HG03060 (cell line): ENCODE measurements around the gene ATP1A1.

Experiments used
- ATAC-seq: cut with Tn5 transposase; IDR thresholded peaks from one replicate; pipeline ENCODE4 v1.9.1; 2021; ENCODE audit warnings: low read depth, moderate number of reproducible peaks; ENCODE audit not compliant: unreplicated experiment

Gene ATP1A1

DNA sequence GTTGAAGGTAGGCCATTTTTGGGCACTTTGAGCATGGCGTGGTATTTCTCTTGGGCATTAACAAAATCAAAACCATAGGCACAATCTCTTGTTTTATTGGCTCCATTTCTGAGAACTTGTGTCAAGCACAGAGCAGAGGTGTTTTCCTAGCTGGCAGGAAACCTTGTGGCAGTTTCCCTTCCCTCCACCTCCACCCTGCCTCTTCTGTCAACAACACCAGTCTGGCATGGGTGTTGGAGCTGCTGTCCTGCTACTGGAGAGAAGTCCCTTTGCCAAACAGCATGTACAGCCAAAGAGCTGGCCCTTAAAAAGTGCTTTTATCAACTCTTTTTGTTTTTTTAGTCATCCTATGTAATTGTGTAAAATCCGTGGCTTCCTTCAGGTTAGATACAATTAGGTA, 16.0 kb downstream of the ATP1A1 start:
- ATAC-seq = no peak

DNA sequence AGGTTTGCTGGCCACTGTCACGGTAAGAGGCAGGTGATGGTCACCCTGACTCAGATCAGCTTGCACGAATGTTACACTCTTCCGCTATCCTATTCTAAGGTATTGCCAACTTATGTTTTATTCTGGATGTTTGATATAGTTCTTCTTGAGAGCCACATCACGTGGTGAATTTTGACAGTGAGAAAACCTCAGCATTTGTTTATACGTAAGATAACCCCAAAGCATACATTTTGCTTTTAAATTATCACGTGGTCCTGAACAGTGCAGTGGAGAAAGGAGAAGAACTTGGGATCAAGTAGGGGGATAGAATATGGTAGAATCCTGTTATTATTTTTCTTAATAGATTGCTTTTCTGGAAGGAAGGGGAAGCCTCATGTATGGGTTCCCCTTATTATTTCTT, 16.6 kb downstream of the ATP1A1 start:
- no peak for ATAC-seq

DNA sequence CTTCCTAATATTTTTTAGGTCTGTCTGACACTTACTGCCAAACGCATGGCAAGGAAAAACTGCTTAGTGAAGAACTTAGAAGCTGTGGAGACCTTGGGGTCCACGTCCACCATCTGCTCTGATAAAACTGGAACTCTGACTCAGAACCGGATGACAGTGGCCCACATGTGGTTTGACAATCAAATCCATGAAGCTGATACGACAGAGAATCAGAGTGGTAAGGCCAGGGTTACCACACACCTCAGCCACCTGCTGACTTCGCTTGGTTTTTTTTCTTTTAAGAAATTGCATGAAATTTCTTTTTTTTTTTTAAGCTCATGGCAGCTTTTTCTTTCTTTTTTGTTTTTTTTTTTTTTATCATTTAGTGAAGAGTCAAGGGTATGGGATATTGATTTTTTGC, 17.2 kb downstream of the ATP1A1 start:
- ATAC-seq = peak; percentile 70

- ATAC-seq = no peak
Measured at GRCh38 chr1:116391185-116391584, 18.1 kb downstream of the ATP1A1 start.

DNA sequence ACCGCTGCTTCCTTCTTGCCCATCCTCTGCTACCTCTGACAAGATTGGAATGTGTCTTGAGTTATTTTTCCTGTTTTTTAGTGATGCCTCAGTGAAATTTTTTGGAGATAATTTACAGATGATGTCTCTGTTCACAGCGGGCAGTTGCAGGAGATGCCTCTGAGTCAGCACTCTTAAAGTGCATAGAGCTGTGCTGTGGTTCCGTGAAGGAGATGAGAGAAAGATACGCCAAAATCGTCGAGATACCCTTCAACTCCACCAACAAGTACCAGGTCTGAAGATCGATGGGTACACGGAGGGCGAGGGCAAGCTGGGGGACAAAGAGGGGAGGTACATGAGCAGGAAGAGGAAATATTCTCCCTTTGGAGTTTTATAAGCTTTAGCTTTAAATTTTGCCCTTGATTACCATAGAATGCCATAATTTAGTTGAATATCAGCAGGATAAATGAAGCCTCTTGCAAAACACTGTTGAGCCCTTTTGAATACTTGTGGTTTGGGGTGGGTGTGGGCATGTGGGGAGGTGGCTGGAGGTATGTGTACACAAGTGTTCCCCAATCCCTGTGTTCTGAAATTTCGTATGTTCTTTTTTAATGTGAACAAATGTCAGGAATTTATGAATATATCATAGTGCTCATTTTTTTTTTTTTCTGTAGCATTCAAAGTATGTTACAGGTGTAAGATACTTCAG, 19.8 kb downstream of the ATP1A1 start:
- ATAC-seq = no peak

- ATAC-seq = no peak
Measured at GRCh38 chr1:116393792-116394191, 20.7 kb downstream of the ATP1A1 start.

DNA sequence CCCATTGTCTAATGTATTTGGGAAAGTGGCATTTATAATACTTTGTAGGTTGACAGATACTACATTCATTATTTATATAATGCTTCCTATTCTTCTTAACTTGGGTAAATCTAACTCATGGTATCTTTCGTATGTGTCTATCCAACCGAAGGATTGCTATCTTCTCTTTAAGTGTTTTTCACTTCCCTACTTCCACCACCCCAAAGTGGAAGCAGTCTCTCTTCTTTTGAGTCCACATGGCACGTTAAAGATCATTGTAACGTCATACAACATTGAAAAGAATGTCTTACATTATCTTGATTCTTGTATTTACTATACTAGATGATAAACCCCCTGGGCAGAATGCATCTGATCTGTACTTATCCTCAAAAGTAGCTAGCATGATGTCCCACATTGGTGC, 21.2 kb downstream of the ATP1A1 start:
- ATAC-seq = no peak

DNA sequence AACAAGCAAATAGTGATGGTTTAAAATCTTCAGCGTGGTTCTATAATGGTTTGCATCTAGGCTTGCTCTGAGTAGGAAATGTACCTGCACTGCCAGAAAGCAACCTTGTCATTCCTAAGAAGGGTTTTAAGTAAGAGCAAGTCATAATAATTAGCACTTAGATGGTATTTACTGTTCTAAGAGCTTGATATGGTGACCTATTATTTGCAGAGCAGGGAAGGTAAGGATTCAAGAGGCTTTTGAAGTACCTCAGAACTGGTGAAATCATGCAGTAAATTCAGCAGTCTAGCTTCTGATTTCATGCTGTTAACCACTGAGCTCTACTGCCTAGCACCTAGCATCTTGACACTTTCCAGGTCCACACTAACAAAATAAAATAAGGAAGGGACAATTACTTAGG, 23.7 kb downstream of the ATP1A1 start:
- no peak for ATAC-seq

GRCh38 chr1:116397728-116398127, 24.7 kb downstream of the ATP1A1 start:
- ATAC-seq = no peak

DNA sequence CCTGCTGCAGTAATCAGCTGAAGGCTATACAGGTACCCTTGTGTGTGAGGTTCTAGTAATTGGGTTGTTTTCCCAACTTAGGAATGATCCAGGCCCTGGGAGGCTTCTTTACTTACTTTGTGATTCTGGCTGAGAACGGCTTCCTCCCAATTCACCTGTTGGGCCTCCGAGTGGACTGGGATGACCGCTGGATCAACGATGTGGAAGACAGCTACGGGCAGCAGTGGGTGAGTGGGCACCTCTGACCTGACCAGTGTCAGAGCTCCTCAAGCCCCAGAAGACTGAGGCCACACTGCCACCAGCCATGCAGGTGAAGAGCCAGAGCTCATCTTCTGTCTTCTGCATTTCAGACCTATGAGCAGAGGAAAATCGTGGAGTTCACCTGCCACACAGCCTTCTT, 27.7 kb downstream of the ATP1A1 start:
- no peak for ATAC-seq

DNA sequence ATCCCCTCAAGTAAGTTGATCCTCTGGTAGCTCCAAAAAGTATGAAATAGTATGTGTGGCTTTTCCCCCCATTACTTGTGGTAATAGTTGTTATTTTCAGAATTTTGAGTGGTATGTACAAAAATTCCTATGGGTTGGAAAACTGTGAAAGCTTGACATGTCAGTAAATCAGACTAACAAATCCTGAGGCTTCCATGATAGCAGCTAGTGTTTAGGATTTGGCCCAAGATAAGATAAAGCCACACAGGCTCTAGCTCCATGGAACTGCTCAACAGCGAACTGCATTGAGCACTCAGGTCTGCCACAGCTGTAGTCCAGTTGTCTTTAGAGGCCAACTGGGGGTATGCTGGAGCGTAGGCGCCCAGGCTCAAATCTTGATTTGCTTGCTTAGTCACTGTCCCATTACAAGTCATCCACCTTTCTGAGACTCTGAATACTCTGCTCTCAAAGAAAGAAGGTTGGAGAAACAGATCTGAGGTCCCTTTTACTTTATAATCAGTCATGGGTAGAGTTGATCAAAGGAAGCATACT, 28.7 kb downstream of the ATP1A1 start:
- no peak for ATAC-seq

DNA sequence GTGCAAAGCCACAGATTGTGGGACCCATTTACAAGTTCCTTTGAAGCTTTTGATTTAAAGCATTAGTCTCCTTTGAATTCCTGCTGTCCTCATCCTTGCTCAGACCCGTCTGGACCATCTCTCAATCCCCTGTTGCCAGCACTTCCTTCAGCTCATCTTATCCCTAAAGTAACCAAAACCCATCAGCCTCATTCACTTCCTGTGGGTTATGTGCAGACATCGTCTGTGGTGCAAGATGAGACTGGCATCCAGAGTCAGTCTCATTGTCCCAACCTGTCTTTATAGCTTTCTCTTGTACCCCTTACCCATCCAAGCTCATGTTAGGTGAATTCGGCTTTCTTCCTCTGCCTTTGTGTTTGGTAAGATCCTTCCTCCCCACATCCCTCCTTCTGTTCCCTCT, 29.3 kb downstream of the ATP1A1 start:
- ATAC-seq = no peak

DNA sequence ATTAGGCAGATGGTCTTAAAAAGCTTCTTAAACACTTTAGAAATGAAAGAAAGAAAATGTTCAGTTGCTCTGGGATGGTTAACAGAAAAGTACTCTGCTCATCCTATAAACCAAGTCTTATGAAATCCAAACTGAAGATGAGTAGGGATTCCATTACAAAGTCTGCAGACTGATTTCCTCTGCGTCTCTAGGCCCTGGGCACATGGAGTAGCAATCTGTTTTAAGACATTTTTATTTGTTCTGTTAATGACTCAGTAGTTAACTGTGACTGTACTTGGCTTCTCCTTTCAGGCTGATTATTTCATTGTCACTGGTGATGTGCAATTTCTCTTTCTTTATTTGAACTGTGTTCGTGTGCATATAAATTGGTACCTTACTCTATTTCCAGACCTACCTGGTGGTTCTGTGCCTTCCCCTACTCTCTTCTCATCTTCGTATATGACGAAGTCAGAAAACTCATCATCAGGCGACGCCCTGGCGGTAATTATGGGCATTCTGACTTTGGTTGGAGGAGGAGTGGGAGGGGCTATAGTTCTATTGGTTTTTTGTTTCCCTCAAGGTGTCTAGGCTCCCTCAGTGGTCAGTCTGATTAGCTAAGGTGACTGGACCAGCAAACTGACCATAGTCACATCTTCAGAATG, 30.6 kb downstream of the ATP1A1 start:
- no peak for ATAC-seq

GRCh38 chr1:116404699-116405098, 31.7 kb downstream of the ATP1A1 start:
- ATAC-seq = no peak

DNA sequence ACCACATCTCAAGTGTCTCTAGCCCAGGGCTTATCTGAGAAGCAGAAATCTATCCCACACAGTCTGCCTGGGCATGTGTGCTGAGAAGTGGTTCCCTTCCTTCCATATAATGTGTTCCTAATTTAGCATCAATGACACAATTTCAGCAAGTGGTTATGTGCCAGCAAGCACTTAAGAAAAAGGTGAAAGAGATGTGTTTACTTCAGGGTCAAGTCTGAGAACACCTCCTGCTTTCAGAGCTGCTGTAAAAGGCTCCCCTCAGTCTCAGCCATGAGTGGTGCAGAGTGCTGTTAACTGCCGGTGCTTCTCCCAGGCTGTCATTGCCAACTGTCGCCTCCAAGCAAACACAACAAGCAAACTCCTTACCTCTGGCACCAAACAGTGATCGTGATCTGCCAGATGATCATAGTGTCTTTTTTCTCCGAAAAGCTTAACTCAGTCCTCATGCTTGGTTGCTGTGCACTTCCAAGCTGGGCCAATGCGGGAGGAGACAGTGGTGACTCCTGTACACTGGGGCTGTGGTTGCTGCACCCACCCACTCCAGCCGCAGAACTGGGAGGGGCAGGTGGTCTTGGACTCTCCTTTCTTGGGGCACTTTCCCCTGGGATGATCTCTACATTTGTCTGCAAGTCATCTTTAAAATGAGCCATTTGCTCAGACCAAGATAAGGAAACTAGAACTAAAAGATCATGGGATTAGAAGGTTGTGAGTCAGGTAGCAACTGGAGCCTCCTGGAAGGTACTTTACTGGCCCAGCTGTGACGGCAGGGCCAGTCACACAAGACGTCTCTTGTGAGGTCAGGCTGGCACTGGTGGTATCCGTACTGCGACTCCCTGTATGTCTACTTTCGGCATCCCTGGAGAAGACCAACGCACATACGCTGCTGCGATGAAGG, 32.4 kb downstream of the ATP1A1 start:
- ATAC-seq = no peak

DNA sequence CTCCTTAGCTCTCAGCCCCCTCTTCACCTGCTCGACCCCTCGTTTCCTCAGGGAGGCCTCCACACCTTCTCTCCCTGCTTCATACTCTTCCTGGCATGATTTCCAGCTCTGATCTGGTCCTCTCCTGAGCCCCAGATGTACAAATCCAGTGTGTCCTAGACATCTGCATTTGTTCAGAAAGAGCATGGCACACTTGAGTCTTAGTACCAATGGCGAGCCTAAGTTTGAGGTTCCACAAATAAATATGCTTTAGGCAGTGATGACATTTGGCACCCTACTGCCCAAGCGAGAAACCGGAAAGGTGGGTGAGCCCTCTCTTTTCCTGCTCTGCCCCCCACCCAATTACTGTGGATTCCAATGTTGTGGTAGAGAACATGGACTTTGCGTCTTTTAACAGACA, 34.0 kb downstream of the ATP1A1 start:
- no peak for ATAC-seq

- ATAC-seq = no peak
Measured at GRCh38 chr1:116408193-116408592, 35.1 kb downstream of the ATP1A1 start.

DNA sequence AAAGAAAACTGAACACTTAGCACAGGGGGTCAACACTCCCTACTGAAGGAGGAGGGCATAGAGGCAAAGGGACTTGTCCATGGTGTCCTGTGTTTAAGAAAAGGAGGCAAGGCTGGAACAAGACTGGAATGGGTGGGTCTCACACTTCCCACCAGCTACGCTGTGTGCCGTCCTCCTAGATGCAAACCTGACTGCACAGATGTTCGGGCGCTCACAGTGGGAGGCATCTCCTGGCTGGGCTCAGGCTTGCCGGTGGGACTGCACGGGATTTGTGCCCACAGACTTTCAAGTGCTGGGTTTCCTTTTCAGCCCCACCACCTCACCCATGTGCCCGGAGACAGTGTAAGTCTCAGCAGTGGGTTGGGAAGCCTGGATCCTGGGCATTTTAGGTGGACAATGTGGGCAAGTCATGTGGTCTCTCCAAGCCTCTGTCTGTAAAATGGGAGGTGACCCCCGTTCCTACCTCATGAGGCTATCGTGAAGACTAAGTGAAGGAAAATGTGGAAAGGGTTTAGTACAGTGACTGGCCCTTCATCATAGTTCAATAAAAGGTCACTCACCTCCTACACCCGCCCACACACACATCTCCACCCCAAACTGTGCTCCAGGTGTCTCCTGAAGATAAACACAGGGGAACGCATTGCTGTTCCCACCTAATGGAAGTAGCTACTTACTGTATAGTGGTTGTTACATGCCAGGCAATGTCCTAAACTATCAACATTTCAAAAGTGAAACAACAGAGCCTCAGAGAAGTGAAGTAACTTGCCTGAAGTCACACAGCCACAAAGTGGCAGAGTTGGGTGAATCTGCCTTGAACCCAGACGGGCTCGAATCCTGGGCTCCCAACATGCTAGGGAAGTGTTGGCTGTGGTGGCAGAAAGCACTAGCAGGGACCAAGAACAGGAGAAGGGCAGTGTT, 36.0 kb downstream of the ATP1A1 start:
- no peak for ATAC-seq

- ATAC-seq = no peak
Measured at GRCh38 chr1:116409751-116410191, 36.7 kb downstream of the ATP1A1 start.

DNA sequence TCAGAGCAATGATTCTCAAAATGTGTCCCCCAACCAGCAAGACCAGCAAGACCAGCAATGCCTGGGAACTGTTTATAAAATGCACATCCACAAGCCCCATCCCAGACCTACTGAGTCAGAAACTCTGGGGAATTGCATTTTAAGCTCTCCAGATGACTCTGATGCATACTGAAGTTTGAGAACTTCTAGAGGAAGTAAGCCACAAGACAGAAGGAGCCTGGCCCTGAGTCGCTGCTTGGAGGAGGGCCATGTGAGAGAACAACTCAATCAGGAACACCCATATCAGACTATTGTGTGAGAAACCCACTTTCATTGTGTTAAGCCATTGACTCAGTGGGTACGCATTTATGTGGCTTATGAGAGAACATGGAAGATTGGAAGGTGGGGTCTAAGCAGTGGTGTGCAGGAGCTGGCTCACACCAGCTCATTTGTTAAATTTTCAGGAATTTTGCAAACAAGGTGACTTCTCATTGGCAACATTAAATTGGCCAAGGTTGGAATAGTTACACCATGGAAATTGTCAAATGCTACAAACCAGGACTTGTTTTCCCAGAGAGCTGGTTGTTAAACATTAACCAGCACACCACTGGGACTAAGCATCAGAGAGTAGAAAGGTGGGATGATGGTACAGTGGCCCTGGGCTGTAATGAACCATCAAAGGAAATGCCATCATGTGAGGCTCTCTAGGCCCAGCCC, 38.9 kb downstream of the ATP1A1 start:
- ATAC-seq = no peak
